Chondrocyte (in vitro differentiated cells): ENCODE results near the gene POU2AF3. TPM values are rescaled to one million over a fixed set of nuclear protein-coding genes. Genes with fewer than 3 reads are reported as not detected.

Source experiments
- DNase-seq: peaks from one replicate; pipeline ENCODE4 v3.0.0; 2021; ENCODE audit warnings: mixed read lengths, low spot score
- H3K27ac Mint-ChIP-seq: one replicate; pipeline ENCODE4 v1.8.0; 2021; ENCODE audit warnings: mild to moderate bottlenecking, moderate library complexity, mixed read lengths; ENCODE audit not compliant: unreplicated experiment
- H3K27me3 Mint-ChIP-seq: 2 replicates; pipeline ENCODE4 v1.8.0; 2021; ENCODE audit warnings: low read depth, mixed read lengths
- H3K36me3 Mint-ChIP-seq: 2 replicates; pipeline ENCODE4 v1.8.0; 2021; ENCODE audit warnings: low read depth, mixed read lengths
- H3K4me1 Mint-ChIP-seq: 2 replicates; pipeline ENCODE4 v1.8.0; 2021; ENCODE audit warnings: low read depth, mild to moderate bottlenecking, mixed read lengths
- H3K4me3 Mint-ChIP-seq: one replicate; pipeline ENCODE4 v1.8.0; 2021; ENCODE audit warnings: mild to moderate bottlenecking, moderate library complexity, mixed read lengths; ENCODE audit not compliant: unreplicated experiment
- H3K9me3 Mint-ChIP-seq: 2 replicates; pipeline ENCODE4 v1.8.0; 2021; ENCODE audit warnings: low read depth, mixed read lengths
- total RNA-seq: library from RNA; stranded (reverse); gene quantifications from 3 replicates; pipeline ENCODE4 v1.2.1, GENCODE V29; 2021
- TF ChIP-seq, protein P1 (sequence below): fragments of 200-600 bp; sonication (generic); IDR thresholded peaks from 2 replicates; pipeline ENCODE4 v1.5.0; 2021; ENCODE audit warnings: antibody characterized with exemption, mild to moderate bottlenecking, moderate library complexity

Gene POU2AF3
- total RNA-seq, 1 donor from 2014 or later, result not detected

DNA sequence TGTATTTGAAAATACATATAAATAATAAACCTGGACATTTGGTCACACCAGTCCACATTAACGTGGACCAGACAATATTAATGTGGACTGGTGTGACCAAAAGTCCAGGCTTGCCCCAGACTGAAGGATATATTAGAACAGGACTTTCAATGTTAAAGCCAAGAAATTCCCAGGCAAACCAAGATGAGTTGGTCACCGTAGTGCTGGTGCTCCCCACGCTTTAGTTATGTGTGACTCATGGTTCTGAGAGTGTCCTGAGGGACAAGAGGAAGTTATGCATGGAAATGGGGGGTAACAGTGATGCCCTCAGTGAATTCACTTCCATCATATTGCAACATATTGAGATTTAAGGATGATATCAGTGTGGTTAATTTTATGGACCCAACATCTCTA, 49.4 kb downstream of the POU2AF3 start:
- H3K4me1 Mint-ChIP-seq, result no peaks in the 10 kb centered on the region

DNA sequence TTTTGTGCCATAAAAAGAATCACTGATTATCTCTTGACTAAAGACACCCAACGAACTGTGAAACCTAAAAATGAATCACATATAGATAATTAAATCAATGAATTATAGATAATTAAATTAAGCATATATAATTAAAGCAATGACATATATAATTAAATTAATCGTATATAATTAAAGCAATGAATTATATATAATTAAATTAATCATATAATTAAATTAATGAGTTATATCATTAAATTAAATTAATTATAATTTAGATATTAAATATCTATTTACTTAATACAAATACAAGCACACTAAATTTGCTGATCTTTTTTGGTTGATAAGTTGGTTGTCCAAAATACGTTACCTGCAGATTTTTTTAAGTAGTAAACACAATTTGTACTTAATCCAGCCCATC, 49.8 kb downstream of the POU2AF3 start:
- no peak for DNase-seq
- Mint-ChIP-seq H3K9me3 (no peaks in the 10 kb centered on the region), H3K27ac (no peak overlapping the region), H3K4me3 (no peak overlapping the region), H3K27me3 (peaks cover 25% of the 10 kb centered on the region), H3K4me1 (no peaks in the 10 kb centered on the region), H3K36me3 (no peaks in the 10 kb centered on the region)
- TF ChIP-seq, protein P1, sequence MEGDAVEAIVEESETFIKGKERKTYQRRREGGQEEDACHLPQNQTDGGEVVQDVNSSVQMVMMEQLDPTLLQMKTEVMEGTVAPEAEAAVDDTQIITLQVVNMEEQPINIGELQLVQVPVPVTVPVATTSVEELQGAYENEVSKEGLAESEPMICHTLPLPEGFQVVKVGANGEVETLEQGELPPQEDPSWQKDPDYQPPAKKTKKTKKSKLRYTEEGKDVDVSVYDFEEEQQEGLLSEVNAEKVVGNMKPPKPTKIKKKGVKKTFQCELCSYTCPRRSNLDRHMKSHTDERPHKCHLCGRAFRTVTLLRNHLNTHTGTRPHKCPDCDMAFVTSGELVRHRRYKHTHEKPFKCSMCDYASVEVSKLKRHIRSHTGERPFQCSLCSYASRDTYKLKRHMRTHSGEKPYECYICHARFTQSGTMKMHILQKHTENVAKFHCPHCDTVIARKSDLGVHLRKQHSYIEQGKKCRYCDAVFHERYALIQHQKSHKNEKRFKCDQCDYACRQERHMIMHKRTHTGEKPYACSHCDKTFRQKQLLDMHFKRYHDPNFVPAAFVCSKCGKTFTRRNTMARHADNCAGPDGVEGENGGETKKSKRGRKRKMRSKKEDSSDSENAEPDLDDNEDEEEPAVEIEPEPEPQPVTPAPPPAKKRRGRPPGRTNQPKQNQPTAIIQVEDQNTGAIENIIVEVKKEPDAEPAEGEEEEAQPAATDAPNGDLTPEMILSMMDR, result no peak

More for the DNA sequence above, 49.4 kb downstream of the POU2AF3 start:
- Mint-ChIP-seq H3K4me3 (no peak overlapping the region), H3K9me3 (no peaks in the 10 kb centered on the region), H3K27ac (no peak overlapping the region), H3K36me3 (no peaks in the 10 kb centered on the region), H3K27me3 (peaks cover 25% of the 10 kb centered on the region)
- DNase-seq, result no peak
- TF ChIP-seq, protein P1, result no peak

DNA sequence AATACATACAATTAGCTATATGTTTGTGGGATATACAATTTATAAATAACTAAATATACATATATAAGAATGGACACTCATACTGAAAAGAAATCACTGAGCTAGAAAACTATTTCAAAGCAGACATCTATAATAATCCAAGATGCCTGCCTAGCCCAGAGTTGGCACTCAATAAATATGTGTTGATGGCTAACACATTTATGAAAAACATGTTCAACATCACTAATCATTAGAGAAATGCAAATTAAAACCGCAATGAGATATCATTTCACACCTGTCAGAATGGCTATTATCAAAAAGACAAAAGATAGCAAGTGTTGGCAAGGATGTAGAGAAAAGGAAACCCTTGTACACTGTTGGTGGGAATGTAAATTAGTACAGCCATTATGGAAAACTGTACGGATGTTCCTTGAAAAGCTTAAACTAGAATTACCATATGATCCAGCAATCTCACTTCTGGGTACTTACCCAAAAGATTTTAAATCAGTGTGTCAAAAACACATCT, 50.9 kb downstream of the POU2AF3 start:
- DNase-seq, result no peak
- Mint-ChIP-seq H3K27ac (no peak overlapping the region), H3K27me3 (peaks cover 28% of the 10 kb centered on the region), H3K36me3 (no peaks in the 10 kb centered on the region), H3K9me3 (no peaks in the 10 kb centered on the region), H3K4me1 (no peaks in the 10 kb centered on the region), H3K4me3 (no peak overlapping the region)
- TF ChIP-seq, protein P1, result no peak

DNA sequence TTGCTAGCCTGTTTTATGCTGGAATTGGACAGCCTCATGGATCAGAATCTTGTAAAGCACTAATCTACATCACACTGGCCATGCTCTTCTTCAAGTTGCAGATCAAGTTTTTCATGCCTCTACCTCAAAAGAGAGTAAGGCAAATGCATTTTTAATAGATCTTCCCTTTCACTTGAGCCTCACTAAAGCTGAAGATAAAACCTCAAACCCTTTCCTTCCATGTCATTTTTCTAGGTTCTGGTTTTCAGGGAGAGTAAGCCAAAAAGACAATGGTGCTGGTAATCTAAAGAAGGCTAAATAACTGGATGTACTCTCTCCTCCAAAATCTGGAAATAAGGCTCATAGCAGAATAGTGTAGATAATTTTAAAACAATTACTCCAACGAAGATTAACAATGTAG, 52.5 kb downstream of the POU2AF3 start:
- TF ChIP-seq, protein P1, result no peak
- Mint-ChIP-seq H3K4me3 (no peak overlapping the region), H3K4me1 (no peaks in the 10 kb centered on the region), H3K27me3 (peaks cover 28% of the 10 kb centered on the region), H3K36me3 (no peaks in the 10 kb centered on the region), H3K27ac (no peak overlapping the region), H3K9me3 (no peaks in the 10 kb centered on the region)
- no peak for DNase-seq

DNA sequence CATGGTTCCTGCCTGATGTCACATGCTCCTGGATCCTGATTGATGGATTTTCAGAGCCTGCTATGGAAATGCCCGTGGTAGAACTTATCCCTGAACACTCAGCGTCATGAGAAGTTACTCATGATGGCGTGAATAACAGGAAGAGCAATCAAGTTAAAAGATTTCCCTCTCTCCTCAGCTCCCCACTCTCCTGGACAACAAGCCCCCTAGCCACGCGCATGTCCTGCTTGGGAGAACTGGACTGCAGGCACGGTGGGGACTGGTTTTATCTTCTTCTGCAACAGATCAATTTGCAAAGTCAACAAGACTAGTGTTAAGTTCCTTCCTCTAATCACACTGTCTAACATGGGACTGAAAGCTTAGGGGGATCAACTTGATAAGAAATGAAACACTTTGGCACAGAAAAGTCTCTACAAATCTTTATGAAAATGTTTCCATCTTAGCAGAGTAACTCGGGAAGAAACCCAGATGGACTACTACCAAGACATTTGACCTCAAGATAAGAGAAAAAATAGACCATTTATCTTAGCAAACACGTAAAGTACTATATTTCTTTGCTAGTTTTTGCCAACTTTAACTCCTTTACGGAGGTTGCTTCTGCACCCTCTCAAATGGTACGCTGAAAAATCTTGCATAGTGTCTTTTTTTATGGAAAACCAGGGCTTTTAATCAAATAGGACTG, 53.2 kb downstream of the POU2AF3 start:
- Mint-ChIP-seq H3K4me1 (no peaks in the 10 kb centered on the region), H3K9me3 (no peaks in the 10 kb centered on the region), H3K27me3 (peaks cover 26% of the 10 kb centered on the region), H3K4me3 (no peak overlapping the region), H3K27ac (no peak overlapping the region), H3K36me3 (no peaks in the 10 kb centered on the region)
- TF ChIP-seq, protein P1, result no peak
- DNase-seq, result no peak
